Measurements from ENCODE around the gene CIT.

CIT gene

GRCh38 chr12:119857041-119857591, 20.0 kb downstream of the CIT start:
- DNase-seq (ENCODE audit: low read depth) = no peak
- TF ChIP-seq CTCF (conservative IDR thresholded peaks at IDR 0.05; ENCODE audit: low read depth, low read length) = no peak
- no peak overlapping the region for H3K4me3 ChIP-seq (ENCODE audit: low read length)

DNA sequence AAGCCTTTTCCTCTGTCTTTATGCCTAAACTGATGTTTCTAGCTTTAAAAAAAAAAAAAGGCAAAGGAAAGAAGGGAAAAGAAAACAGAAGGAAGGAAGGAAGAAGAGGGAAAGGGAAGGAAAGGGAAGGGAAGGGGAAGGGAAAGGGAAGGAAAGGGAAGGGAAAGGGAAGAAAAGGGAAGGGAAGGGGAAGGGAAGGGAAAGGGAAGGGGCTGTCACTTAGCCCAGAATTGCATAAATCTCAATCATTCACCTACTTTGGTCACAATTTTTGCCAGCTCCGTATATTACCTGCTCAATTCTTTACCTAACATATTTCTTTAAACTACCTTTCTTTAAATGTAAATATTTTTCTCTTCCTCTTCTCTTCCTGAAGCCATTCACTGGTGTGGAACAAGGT, 26.8 kb downstream of the CIT start:
- H3K4me3 ChIP-seq (ENCODE audit: low read length) = no peak overlapping the region
- TF ChIP-seq CTCF (conservative IDR thresholded peaks at IDR 0.05; ENCODE audit: low read depth, low read length) = no peak
- DNase-seq (ENCODE audit: low read depth) = no peak

DNA sequence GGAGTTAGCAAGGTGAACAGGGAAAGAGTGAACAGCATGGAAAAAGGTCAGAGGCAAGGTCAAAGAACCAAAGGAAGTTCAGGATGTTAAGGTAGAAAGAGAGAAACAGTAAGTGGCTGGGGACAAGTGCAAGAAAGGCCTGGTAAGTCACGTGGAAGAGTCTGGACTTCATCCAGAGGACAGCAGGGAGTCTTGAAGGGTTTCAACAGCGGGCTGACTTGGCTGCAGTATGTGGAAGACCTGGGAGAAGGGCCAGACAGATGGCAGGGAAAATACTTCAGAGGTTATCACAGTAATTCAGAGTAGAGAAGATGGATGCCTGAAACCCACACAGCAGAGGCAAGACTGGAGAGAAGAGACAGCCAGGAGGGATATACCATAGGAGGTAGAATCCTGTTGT, 34.0 kb downstream of the CIT start:
- TF ChIP-seq CTCF (conservative IDR thresholded peaks at IDR 0.05; ENCODE audit: low read depth, low read length) = no peak
- no peak for DNase-seq (ENCODE audit: low read depth)

GRCh38 chr12:119842380-119842779, 34.7 kb downstream of the CIT start:
- no peak overlapping the region for H3K4me3 ChIP-seq (ENCODE audit: low read length)
- no peak for DNase-seq (ENCODE audit: low read depth)
- no peak for TF ChIP-seq CTCF (conservative IDR thresholded peaks at IDR 0.05; ENCODE audit: low read depth, low read length)

More for the DNA sequence above, 34.0 kb downstream of the CIT start:
- no peak overlapping the region for H3K4me3 ChIP-seq (ENCODE audit: low read length)

DNA sequence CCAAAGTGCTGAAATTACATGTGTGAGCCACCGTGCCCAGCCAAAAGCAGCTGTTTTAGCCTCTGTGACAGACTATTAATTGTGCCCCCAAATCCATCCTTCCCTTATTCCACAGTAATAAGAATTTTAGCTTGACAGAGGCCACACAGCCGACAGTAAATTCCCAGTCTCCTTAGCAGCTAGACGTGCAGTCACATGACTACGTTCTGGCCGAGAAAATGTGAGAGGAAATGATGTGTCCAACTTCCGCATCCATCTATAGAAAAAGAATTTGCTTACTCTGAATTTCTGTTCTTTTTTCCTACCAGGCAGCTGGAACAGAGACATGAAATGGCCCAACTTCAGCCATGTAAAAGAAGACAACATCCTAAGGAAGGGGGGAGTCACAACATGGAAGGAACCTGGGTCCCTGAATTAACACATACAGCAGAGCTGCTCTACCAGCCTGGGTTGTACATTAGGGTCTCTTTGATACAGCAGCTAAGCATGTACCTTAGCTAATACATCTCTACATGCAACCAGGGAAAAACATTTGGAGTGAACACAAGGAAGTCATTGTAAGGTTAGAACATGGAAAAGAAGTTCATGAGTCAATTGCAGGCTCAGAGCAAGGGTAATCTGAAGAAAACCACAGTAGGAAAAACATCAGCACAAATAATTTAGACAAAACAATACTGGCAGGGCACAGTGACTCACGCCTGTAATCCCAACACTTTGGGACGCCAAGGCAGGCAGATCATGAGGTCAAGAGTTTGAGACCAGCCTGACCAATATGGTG, 35.5 kb downstream of the CIT start:
- no peak for DNase-seq (ENCODE audit: low read depth)
- no peak overlapping the region for H3K4me3 ChIP-seq (ENCODE audit: low read length)
- TF ChIP-seq CTCF (conservative IDR thresholded peaks at IDR 0.05; ENCODE audit: low read depth, low read length) = no peak

- TF ChIP-seq CTCF (conservative IDR thresholded peaks at IDR 0.05; ENCODE audit: low read depth, low read length) = no peak
- no peak for DNase-seq (ENCODE audit: low read depth)
- H3K4me3 ChIP-seq (ENCODE audit: low read length) = no peak overlapping the region
These were observed 36.5 kb downstream of the CIT start for GRCh38 chr12:119840582-119840981.

GRCh38 chr12:119840168-119840567, 37.0 kb downstream of the CIT start:
- H3K4me3 ChIP-seq (ENCODE audit: low read length) = no peak overlapping the region
- TF ChIP-seq CTCF (conservative IDR thresholded peaks at IDR 0.05; ENCODE audit: low read depth, low read length) = no peak
- DNase-seq (ENCODE audit: low read depth) = no peak
